ENCODE results near the gene FHOD3.
"Not testable (repeated sequence)": the region's sequence is repeated elsewhere in the genome, so short reads cannot be mapped to it uniquely, and the experiment has no call there.

FHOD3 gene

DNA sequence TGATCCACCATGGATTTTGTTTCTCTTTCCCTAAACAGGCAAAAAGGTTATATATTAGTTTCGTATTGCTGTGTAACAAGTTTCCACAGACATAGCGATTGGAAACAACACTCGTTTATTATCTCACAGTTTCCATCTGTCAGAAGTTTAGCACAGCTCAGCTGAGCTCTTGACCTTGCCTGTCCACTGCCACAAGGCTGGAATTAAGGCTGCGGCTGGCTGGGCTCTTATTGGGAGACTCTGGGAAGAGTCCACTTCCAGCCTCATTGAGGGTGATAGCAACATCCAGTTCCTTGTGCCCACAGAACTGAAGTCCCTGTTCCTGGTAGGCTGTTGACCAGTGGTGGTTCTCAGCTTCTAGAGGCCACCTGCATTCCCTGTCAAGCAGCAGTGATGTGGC lies 410.9 kb downstream of the FHOD3 start:
- DNase-seq (ENCODE audit: low read depth in 3 of 3): no peak

DNA sequence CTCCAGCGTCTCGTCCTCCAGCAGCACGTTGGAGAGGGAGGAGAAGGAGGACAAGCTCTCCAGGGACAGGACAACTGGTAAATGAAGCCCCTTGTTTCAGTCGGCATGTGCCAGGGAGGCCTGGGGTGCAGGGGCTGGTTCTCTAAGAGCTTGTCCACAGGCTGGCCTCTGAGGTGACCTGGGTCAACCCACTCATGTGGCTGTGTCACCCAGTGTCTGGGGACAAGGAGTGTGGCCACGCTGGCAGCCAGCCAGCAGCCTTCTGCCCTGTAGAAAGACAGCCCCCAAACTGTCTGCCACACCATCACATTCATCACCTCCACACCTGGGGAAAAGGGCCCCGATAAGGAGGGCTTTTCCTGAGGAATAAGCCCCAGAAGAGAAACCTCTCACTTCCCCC lies 411.8 kb downstream of the FHOD3 start:
- DNase-seq (ENCODE audit: low read depth in 3 of 3): no peak

DNA sequence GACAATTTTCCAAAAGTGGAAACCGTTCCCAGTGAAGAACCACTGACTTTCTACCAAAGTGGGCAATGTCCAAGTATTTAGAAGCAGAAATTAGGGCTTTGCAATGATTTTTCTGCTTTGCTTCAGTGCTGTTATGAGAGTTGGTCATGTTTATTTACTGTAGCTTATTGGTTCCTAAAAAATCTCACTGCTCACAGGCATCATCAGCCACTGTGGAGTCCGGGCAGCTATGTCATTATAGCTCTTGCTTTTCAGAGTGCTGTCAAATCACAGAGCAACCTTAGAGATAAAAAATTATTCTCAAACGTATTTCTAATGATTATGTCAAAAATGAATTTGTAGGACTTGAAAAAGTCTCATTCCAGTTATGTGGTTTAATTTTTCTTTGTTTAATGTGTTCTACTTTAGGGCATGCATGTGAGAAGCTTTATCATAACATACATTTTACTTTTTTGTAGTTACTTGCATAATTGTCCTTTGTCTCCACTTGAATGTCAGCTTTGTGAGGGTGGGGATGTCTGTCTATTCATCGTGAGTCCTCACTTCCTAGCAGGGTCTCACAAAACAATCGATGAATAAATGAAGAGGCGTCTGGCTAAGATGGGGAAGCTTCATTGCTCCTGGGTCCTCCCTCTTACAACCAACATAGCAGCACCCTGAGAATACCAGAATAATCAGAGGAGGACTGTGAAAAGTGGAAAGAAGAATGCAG lies 413.7 kb downstream of the FHOD3 start:
- no peak for DNase-seq (ENCODE audit: low read depth in 3 of 3)

DNA sequence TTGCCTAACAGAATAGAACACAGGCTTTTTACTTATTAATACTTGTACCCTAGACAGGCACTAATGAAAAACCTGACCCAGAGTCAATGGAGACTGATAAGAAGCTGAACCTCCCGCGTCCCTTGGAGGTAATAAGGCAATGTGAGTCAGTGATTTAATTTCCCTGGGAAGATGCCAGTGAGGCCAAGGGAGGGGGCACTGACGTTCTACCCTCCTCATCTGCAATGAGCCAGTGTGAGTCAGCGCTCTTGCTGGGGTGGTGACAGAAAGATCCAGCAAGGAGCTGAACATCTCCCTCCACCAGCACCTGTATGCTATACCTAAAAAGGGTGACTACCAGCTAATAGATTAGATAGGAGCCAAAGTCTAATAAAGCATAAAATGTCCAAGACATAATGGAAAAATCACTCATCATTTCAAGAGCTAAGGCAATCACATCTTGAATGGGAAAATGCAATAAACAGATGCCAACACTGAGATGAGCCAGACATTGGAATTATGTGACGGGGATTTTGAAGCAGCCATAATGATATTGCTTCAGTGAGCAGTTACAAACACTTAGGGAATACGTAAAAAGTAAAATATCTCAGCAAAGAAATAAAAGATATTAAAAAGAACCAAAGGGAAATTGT lies 414.4 kb downstream of the FHOD3 start:
- no peak for DNase-seq (ENCODE audit: low read depth in 3 of 3)

DNA sequence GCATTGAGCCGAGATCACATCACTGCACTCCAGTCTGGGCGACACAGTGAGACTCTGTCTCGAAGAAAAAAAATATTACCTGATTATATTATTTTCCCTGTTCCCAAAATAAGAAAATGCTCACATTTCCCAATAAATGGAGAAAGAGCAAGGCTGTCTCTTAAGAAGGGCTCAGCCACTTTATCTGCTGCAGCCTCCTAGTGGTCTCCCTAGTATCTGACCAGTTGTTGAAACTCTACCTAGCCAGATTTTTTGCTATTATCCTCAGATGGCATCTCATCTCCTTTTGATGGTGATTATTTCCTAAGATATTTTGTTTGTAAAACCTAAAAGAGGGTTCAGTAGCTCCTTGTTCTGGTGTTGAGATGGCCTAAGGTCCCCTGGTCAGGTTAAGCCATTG lies 417.0 kb downstream of the FHOD3 start:
- no peak for DNase-seq (ENCODE audit: low read depth in 3 of 3)

DNA sequence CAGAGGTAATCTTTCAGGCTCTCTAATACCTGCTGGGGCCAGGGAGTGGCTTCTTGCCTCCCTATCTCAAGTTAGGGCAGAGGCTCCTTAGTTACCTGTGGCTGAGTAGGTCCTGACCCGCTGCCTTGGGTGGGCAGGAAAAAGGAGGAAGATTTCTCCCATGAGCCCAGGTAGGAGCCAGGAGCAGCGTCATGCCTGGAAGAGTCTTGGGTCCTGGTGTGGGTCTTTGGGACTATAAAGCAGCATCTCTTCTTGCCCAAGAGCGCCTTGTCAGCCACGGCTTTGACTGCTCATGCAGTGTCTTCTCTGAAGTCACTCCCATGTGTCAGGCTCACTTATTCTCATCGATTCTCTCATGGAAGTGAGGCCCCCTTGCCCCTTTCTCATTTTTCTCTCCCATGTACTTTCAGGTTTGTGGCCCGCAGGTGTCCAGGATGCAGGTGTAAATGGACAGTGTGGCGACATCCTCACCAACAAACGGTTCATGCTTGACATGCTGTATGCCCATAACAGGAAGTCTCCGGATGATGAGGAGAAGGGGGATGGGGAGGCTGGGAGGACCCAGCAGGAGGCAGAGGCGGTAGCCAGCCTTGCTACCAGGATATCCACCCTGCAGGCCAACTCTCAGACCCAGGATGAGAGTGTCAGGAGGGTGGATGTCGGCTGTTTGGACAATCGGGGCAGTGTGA lies 420.1 kb downstream of the FHOD3 start:
- DNase-seq (ENCODE audit: low read depth in 3 of 3): no peak

DNA sequence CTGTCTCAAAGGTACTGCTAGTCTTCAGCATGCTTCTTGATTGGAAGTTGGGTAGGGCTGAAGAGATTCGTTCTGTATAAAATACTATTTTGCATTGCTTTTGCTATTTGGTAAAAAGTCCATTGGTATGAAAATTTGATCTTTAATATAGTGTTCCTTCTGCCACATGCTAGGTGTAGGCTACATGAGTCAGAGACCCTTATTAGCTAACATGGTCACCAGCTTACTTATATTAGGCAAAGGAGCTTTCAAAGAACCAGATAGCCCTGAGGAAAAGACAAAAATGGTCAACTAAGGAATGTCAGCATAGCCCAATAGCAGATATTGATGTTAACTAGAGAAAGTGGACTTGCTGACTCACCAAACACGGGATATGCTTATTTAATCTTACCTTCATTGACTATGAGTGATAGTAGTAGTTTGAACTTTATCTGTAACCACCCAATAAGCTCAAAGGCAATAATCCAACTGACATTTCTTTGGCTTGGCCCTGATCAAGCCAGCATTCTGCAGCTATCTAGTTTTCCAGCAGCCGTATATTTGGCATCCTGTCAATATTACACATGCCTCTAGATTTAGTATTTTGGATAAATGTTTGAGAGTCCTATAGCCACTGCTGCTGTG lies 421.3 kb downstream of the FHOD3 start:
- DNase-seq (ENCODE audit: low read depth in 3 of 3): no peak

DNA sequence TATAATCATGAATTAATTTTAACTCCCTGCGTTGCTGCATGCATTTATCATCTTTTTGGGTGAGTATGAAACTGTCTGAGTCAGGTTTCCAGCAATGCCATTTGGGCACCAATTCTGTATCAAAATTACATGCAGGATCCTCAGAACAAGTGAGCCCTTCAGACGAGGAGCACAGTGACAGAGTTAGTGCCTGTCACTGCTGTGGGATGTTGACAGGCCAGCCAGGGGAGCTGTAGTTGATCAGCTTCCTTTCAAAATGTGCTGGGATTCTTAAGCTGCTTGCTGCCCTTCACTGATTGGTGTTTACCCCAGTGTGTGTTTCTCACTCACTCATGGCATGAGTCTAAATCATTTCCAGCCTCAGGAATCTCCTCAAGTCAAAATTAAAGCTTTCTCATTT lies 422.1 kb downstream of the FHOD3 start:
- DNase-seq (ENCODE audit: low read depth in 3 of 3): no peak

DNA sequence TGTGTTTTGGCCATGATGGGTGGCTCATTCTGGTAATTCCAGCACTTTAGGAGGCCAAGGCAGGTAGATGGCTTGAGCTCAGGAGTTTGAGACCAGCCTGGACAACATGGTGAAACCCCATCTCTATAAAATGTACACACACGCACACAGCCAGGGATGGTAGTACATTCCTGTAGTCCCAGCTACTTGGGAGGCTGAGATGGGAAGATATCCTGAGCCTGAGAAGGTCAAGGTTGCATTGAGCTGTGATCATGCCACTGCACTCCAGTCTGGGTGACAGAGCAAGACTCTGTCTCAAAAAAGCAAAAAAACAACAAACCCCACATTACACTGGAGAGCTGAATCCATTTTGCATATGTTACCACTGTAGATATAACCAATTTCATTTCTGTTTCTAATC lies 423.8 kb downstream of the FHOD3 start:
- DNase-seq (ENCODE audit: low read depth in 3 of 3): not testable (repeated sequence)

DNA sequence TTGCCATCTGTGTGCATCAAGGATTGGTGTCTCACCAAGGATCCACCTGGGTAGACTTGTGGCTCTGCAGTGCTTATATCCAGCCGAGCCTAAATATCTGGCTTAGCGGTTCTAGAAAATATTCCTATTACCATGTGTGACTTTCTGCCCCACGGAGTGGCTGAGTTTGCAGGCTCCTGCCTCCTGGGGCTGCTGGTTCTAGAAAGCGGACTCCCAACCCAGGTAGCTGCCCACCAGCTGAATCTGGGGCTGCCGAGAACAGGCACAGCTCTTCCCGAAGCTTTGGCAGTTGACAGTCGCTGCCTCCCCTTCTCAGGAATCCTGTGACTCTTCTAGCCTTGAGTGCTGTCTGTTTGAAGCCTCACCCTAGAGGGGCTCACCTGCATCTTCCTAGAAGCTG lies 426.7 kb downstream of the FHOD3 start:
- no peak for DNase-seq (ENCODE audit: low read depth in 3 of 3)

DNA sequence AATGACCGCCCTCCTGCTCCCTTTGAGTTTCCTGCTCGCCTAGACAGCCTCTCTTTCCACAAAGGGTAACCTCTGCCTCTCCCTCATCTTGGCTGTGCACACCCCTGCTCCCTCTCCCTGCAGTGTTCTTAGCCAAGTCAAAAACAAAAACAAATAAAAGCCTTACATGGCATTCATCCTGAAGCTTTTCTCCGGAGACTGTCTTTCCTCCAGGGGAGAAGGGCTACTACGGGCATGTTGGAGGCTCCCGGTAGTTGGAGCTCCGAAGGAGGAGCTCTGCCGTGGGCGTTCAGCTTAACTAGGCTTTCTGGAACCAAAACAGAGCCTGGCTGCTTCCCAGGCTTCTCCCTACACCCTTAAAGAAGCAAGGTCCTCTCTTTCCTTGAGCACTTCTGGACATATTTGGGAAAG lies 427.1 kb downstream of the FHOD3 start:
- no peak for DNase-seq (ENCODE audit: low read depth in 3 of 3)

DNA sequence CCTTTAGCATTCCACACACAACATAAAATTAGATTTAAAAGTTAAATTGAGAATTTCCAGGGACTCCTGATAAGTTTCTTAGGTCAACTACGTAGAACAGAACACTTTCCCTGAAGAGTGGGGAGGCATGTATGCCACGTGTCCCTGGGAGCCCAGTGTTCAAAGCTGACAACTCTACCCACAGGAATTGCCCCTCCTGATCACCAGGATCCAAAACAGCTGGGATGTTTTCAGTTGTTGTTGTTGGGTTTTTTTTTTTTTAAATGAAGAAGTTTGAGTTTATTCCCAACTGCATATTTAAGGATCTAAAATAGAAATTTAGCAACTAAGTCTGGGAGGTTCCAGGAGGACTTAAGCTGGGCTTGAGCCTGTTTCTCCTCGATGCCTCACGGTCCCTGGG lies 430.8 kb downstream of the FHOD3 start:
- DNase-seq (ENCODE audit: low read depth in 3 of 3): no peak

DNA sequence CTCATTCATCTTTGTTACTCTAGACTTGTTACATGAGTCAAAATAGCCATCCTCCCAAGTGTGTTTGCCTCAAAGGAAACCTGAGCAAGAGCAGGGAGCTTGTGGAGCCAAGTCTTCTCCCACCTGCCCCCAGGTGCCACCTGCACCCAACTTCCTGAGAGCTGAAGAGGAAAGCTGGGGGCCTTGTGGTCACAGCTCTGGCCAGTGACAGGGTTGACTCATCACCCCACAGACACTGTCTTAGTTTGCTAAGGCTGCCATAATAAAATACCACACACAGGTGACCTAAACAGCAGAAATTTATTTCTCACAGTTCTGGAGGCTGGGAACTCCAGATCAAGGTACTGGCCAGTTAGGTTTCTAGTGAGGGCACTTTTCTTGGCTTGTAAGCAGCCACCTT lies 431.7 kb downstream of the FHOD3 start:
- no peak for DNase-seq (ENCODE audit: low read depth in 3 of 3)

DNA sequence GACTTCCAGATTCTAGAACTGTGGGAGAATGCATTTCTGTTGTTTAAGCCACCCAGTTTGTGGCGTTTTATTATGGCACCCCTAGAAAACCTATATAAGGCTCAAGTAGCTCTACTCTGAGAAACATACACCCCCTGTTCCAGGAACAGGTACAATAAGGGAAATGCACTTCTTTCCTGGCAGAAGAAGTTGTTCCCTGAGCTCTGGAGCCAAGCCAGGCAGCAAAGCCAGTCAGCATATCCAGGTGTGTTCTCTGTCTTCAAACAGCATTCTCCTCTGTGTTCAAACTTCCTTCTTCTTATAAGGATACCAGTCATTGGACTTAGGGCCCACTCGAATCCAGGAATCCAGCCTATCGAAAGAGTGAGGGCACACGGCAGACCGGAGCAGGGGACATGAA lies 434.8 kb downstream of the FHOD3 start:
- no peak for DNase-seq (ENCODE audit: low read depth in 3 of 3)

DNA sequence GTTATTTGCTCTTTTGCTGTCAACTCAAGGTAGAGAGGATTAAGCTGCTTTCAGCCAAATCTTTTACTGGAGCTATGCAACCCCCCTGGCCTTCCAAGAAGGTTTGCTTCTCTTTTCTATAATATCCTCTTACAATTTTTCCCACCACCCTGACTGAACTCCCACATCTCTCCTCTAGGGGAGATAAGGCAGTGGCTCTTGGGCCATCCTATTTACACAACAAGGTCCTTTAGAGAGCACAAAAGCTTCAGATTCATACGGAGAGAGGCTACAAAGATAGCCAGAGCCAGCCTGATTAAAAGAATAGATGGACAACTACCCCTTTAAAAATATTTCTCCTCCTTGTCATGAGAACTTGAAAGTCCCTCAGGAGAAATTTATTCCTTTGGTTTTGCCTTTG lies 435.6 kb downstream of the FHOD3 start:
- DNase-seq (ENCODE audit: low read depth in 3 of 3): no peak

DNA sequence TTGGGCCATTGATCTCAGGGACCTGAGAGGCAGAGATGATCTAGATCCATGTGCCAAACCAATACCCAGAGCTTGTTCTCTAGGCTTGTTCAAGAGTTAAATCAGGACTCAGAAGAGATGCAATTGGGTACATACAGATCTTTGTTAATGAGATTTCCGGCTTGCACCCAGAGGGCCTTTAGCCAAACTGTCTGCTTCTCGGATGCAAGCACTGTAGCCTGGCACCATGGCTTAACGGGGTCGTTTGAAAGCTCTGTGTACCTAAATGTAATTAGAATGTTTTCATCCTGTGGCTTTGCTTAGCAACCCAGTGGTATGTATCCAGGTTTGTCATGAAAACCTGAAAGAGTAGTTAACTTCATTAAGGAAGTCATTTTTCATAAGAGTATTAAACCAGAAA lies 437.1 kb downstream of the FHOD3 start:
- no peak for DNase-seq (ENCODE audit: low read depth in 3 of 3)

DNA sequence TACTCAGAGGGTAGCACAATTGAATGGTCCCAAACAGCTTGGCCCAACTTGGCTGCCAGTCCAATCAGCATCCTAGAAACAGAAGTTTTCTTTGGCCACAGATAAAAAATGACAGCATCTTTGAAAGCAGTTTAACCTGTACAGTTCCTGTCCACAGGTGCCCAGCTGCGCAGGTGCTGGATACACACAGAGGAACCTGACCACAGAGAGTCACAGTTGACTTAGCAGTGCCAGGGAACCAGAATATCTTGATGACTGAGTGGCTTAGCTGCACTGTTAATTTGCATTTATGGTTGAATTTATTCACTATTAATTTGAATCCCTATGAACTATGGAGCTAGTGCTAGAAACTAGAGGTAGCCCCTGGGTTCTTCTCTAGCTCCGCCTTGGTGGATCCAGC lies 437.6 kb downstream of the FHOD3 start:
- DNase-seq (ENCODE audit: low read depth in 3 of 3): no peak

DNA sequence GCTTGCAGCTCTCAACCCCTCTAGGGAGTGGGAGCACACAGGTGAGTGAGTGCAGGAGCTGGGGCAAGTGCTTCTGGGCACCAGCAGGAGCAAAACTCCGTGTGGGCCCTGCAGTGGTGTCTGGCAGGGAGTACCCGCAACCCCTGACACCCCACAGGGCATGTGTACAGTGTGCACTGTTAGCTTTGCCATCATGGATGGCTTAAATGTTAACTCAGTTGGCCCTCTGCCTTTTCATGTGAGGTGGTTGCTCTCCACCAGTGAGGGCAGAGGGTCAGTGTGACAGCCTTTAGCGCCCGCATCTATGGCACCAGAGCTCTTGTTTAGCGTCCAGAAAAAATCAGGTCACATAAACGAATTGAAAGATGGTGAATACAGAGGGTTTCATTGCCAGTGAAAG lies 438.6 kb downstream of the FHOD3 start:
- DNase-seq (ENCODE audit: low read depth in 3 of 3): no peak

DNA sequence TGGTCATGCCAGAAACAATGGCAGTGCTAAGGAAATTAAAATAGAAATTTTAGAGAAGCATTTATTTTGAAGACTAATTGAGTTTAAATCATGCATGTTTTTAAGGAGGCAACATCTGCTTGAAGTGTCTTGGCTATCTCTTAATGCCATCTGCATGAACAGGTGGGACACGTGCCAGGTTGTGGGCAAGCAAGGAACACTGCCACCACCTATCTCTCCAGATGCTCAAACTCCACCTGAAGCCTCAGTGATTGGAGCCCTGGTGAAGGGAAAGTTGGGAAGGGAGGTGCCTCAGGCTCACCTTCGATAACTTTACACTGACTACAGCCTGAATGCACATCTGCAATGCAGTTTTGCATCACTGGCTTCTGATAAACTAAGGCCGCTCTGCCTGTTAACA lies 439.8 kb downstream of the FHOD3 start:
- DNase-seq (ENCODE audit: low read depth in 3 of 3): no peak

DNA sequence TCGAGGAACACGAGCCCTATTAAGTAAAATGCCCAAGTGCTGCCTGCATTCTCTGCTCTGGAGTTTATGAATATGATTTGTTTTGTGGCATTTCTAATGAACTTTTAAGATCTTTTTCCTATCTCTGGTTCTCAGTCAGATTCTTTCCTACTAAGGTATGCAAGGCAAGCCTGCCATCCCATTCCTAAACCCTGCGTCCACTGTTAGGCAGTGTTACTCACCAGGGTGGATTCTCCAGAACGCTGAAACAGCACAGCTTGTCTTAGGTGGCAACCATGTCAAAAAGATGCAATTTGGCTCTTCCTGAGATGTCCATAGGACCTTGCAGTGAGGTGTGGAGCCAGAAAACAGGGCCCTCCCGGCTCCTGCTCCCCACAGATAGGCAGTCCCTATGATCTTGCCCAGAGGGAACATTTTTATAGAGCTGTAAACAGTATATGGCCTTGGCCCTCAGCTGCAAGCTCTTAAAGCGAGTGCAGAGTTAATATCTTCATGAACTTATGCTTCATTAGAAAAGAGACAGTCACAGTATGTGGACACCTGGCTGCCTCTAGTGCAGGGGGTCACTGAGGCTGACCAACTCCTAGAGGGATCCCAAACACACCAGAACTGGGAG lies 446.9 kb downstream of the FHOD3 start:
- no peak for DNase-seq (ENCODE audit: low read depth in 3 of 3)

DNA sequence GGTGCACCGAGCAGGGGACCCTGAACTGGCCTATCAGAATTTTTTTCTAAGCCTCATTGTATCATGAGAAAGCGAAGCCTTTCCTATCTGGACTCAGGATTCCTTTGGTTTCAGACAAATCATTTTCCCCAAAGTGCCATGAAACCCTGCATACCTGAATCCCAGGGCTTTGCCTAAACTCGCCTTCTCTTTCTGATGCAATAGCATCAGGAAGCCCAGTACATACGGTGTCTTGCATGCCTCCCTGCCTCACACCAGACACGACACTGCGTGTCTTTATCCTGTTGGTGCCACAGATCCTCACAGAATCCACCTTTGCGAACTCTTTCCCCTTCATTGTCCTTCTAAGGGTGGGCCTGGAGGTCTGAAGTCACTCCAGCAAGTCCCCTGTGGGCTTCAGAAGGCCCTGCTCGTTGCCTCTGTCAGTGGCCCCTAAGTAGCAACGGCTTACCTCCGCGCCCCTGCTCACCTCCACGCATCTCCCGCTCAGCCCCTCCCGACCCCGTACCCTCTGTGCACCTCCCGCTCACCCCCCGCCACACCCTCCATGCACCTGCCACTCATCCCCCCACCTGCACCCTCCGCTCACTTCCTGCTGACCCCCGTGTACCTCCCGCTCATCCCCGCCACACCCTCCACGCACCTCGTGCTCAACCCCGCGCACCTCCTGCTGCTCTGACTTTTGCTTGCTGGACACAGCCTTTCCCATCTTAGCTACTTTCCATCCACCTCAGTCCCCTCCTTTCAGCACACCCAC lies 447.9 kb downstream of the FHOD3 start:
- DNase-seq (ENCODE audit: low read depth in 3 of 3): no peak

Data from stimulated activated CD4-positive, alpha-beta T cell treated with anti-CD3 and anti-CD28 coated beads, TNF-alpha, amount 100 ng/mL, for 4 hours (primary cell).